ENCODE data around the gene LRRC8C.

The LRRC8C gene

GRCh38 chr1:89646259-89646658, 13.3 kb downstream of the LRRC8C start:
- DNase-seq (ENCODE audit: low read depth) = no peak
- TF ChIP-seq CTCF (conservative IDR thresholded peaks at IDR 0.05; ENCODE audit: low read depth, low read length) = no peak
- H3K4me3 ChIP-seq (ENCODE audit: low read length) = no peak overlapping the region

GRCh38 chr1:89649783-89650182, 16.9 kb downstream of the LRRC8C start:
- no peak for DNase-seq (ENCODE audit: low read depth)
- no peak for TF ChIP-seq CTCF (conservative IDR thresholded peaks at IDR 0.05; ENCODE audit: low read depth, low read length)
- no peak overlapping the region for H3K4me3 ChIP-seq (ENCODE audit: low read length)

- TF ChIP-seq CTCF (conservative IDR thresholded peaks at IDR 0.05; ENCODE audit: low read depth, low read length) = no peak
Observed at GRCh38 chr1:89652373-89652772, 19.5 kb downstream of the LRRC8C start.

GRCh38 chr1:89657886-89658285, 25.0 kb downstream of the LRRC8C start:
- DNase-seq (ENCODE audit: low read depth) = no peak
- TF ChIP-seq CTCF (conservative IDR thresholded peaks at IDR 0.05; ENCODE audit: low read depth, low read length) = no peak

More at GRCh38 chr1:89652373-89652772, 19.5 kb downstream of the LRRC8C start:
- H3K4me3 ChIP-seq (ENCODE audit: low read length) = no peak overlapping the region
- no peak for DNase-seq (ENCODE audit: low read depth)

GRCh38 chr1:89659322-89660081, 26.6 kb downstream of the LRRC8C start:
- TF ChIP-seq CTCF (conservative IDR thresholded peaks at IDR 0.05; ENCODE audit: low read depth, low read length) = no peak
- no peak for DNase-seq (ENCODE audit: low read depth)
- no peak overlapping the region for H3K4me3 ChIP-seq (ENCODE audit: low read length)

More at GRCh38 chr1:89657886-89658285, 25.0 kb downstream of the LRRC8C start:
- no peak overlapping the region for H3K4me3 ChIP-seq (ENCODE audit: low read length)

- no peak for DNase-seq (ENCODE audit: low read depth)
- no peak for TF ChIP-seq CTCF (conservative IDR thresholded peaks at IDR 0.05; ENCODE audit: low read depth, low read length)
- no peak overlapping the region for H3K4me3 ChIP-seq (ENCODE audit: low read length)
Observed at GRCh38 chr1:89660224-89661061, 27.5 kb downstream of the LRRC8C start.

All from retinal pigment epithelial cell (primary cell).